Colonic mucosa (tissue), 4 donors: ENCODE data around the gene SLC29A2. TPM values are rescaled to one million over a fixed set of nuclear protein-coding genes. Genes with fewer than 3 reads are reported as not detected.

Source experiments
- DNase-seq: peaks from one replicate; pipeline ENCODE4 v3.0.0-alpha.2; 2020
- H3K27ac ChIP-seq: fragments of 200-600 bp; one replicate; pipeline ENCODE4 v1.8.0; 2021
- H3K27me3 ChIP-seq: fragments of 200-600 bp; one replicate; pipeline ENCODE4 v1.8.0; 2021
- H3K36me3 ChIP-seq: fragments of 200-600 bp; one replicate; pipeline ENCODE4 v1.8.0; 2021
- H3K4me1 ChIP-seq: fragments of 200-600 bp; one replicate; pipeline ENCODE4 v1.8.0; 2021; ENCODE audit warnings: mild to moderate bottlenecking
- H3K4me3 ChIP-seq: fragments of 200-600 bp; one replicate; pipeline ENCODE4 v1.8.0; 2021
- H3K9ac ChIP-seq, 2 donors: one replicate each; pipeline ENCODE4 v1.7.0; 2013; ENCODE audit warnings: control low read depth in 2 of 2, low read depth in 2 of 2, low read length in 2 of 2
- H3K9me3 ChIP-seq: fragments of 200-600 bp; one replicate; pipeline ENCODE4 v1.8.0; 2021
- intact Hi-C: fragments of 100-400 bp; cut with DNase I; formaldehyde crosslinking; loops from one replicate; pipeline ENCODE4 v1.14.1; 2022
- total RNA-seq, 2 donors: library from RNA; stranded (reverse); fragmentation: NEBNext Ultra II Directional in 1 of 2; extraction: Animal tissue kit (Norgen Biotek cat#: 25700) in 1 of 2; gene quantifications; one replicate each; pipeline ENCODE4 v1.2.1, GENCODE V29; 2021
- TF ChIP-seq, protein P1 (sequence below): fragments of 200-600 bp; IDR thresholded peaks from one replicate; pipeline ENCODE4 v1.8.0; 2022; ENCODE audit warnings: antibody characterized with exemption, mild to moderate bottlenecking
- donor health status: healthy.
- donor health status: DM: no; HTN: no; CAD: no.
- donor health status: DM: no; HTN: no; CAD: no.

SLC29A2 gene, protein sequence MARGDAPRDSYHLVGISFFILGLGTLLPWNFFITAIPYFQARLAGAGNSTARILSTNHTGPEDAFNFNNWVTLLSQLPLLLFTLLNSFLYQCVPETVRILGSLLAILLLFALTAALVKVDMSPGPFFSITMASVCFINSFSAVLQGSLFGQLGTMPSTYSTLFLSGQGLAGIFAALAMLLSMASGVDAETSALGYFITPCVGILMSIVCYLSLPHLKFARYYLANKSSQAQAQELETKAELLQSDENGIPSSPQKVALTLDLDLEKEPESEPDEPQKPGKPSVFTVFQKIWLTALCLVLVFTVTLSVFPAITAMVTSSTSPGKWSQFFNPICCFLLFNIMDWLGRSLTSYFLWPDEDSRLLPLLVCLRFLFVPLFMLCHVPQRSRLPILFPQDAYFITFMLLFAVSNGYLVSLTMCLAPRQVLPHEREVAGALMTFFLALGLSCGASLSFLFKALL
- total RNA-seq = 10 to 100 TPM; 20.2 to 28.3 TPM

DNA sequence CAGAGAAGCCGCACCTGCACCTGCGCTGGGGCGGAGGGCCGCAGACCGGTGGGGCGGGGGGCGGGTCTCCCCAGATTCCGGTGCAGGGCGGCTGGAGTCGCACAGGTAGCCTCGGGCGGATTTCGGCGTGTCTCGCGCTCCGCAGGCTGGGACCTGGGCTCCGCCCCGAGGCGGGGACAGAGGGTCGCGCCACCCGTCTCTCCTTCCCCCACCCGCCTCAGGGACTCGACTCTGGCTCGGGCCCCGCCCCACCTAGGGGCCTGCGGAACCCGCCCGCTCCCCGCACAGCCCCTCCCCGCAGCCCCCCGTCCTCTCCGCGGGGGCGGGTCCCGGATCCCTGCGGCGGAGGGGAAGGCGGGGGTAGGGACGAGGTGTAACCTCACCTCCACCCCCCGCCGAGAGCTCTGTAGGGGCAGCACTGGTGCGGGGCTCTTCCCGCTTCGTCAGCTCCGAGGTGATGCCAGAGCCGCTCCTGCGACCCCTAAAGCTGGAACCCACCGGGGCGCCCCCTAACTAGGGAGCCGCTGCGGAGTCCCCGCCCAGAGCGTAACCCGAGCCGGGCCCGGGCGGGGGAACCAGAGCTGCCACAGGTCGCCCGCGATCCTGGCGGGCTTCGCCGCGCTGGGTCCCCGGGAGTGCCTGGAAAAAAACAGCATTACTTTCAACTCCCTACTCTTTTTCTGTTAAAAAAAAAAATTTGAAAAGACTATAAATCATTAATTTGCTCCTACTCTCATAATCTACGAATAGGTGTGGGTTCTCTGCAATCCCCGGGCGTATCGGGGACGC is at the start of gene SLC29A2:
Gene SLC29A2, minus strand, starts transcription at position 134 of the 789 bp plus-strand sequence. CDS start 169 bp downstream, outside the sequence.
- peak; percentile 86 for DNase-seq
- Histone ChIP-seq H3K4me1 (no peaks in the 10 kb centered on the region), H3K27me3 (no peaks in the 10 kb centered on the region), H3K36me3 (no peaks in the 10 kb centered on the region), H3K9me3 (no peaks in the 10 kb centered on the region), H3K9ac (peak within 1 kb of the TSS; percentile 48 to 78), H3K27ac (peak within 1 kb of the TSS; percentile 88), H3K4me3 (peak within 1 kb of the TSS; percentile 74)
- intact Hi-C loops = no loop called here
- TF ChIP-seq, protein P1, sequence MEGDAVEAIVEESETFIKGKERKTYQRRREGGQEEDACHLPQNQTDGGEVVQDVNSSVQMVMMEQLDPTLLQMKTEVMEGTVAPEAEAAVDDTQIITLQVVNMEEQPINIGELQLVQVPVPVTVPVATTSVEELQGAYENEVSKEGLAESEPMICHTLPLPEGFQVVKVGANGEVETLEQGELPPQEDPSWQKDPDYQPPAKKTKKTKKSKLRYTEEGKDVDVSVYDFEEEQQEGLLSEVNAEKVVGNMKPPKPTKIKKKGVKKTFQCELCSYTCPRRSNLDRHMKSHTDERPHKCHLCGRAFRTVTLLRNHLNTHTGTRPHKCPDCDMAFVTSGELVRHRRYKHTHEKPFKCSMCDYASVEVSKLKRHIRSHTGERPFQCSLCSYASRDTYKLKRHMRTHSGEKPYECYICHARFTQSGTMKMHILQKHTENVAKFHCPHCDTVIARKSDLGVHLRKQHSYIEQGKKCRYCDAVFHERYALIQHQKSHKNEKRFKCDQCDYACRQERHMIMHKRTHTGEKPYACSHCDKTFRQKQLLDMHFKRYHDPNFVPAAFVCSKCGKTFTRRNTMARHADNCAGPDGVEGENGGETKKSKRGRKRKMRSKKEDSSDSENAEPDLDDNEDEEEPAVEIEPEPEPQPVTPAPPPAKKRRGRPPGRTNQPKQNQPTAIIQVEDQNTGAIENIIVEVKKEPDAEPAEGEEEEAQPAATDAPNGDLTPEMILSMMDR = no peak

DNA sequence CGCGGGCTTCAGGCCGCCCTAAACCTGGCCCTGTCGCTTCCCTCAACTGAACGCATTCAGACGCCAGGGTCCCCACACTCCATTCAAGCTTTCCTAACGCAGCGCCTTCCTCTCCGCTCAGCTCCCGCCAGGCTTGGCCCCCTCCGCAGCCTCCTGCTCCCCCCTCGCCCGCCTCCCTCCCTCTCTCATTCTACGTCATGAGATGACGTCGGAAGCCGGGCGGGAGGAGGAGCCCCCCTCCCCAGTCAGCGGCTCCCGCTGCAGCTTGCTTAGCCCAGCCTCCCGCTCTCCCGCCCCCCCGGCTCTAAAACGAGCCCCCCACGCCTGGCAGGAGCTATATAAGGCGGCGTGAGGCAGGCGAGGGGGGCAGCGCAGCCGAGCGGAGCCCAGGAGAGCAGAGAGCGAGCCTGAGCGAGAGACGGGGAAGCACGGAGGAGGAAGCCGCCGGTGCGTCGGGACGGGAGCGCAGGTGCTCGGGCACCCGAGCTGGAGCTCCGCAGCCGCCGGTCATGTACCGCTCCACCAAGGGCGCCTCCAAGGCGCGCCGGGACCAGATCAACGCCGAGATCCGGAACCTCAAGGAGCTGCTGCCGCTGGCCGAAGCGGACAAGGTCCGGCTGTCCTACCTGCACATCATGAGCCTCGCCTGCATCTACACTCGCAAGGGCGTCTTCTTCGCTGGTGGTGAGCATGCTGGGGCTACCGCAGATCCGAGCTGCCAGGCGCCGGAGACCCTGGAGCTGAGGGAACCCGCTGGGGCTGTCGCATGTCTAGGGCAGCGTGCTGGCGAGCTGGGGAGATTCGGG is 49.3 kb upstream of the SLC29A2 start, which contains the start of gene NPAS4:
Gene NPAS4, plus strand, starts transcription at position 365 of the 806 bp plus-strand sequence. Its CDS starts 145 bp downstream, at position 510.
- no peaks in the 10 kb centered on the region for H3K9me3 ChIP-seq
- intact Hi-C loops = no loop called here
- no peak for DNase-seq
- no peak within 1 kb of the TSS for H3K4me3 ChIP-seq
- H3K9ac ChIP-seq = no peak within 1 kb of the TSS
- no peaks in the 10 kb centered on the region for H3K36me3 ChIP-seq
- H3K27ac ChIP-seq = no peak within 1 kb of the TSS
- H3K4me1 ChIP-seq = no peaks in the 10 kb centered on the region
- H3K27me3 ChIP-seq = peaks cover 7% of the 10 kb centered on the region
- TF ChIP-seq, protein P1 = no peak

DNA sequence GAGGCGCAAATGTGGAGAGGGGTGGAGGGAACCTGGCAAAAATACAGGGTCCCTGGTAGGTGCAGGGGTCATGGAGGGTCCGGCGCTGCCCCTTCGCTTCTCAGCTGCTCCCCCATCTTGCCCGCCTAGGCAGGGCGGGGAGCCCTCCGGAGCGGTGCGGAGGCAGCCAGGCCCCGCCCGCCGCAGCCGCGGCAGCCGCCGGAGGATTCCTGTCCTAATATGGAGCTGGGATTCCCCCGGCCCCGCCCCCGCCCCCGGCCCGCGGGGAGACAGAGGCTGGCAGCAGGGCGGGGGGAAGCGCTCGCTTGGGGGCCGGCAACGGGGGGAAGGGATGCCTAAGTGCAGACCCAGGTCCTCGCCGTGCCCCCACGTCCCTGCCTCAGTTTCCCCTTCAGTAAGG is 48.3 kb upstream of the SLC29A2 start:
- intact Hi-C loops = no loop called here
- H3K27me3 ChIP-seq = peaks cover 7% of the 10 kb centered on the region
- H3K9me3 ChIP-seq = no peaks in the 10 kb centered on the region
- H3K9ac ChIP-seq = no peak overlapping the region
- TF ChIP-seq, protein P1 = no peak
- H3K4me3 ChIP-seq = no peak overlapping the region
- DNase-seq = no peak
- H3K36me3 ChIP-seq = no peaks in the 10 kb centered on the region
- H3K4me1 ChIP-seq = no peaks in the 10 kb centered on the region
- no peak overlapping the region for H3K27ac ChIP-seq

DNA sequence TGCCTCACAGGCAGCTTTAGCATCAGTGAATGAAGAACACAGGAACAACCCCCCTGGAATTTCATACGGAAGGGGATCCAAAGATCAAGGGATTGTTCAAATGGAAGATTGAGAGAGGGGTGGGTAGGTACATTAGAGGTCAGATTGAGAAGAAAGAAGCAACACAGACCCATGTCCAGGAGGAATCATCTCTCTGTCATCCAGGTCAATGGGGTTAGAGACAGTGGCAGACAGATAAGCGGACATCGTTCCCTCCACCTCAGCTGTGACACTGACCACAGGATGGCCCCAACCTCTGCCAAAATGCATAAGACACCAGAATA is 47.4 kb upstream of the SLC29A2 start:
- no peak overlapping the region for H3K27ac ChIP-seq
- no peak overlapping the region for H3K4me3 ChIP-seq
- no peaks in the 10 kb centered on the region for H3K36me3 ChIP-seq
- H3K9me3 ChIP-seq = no peaks in the 10 kb centered on the region
- DNase-seq = no peak
- H3K27me3 ChIP-seq = peaks cover 7% of the 10 kb centered on the region
- H3K4me1 ChIP-seq = no peaks in the 10 kb centered on the region
- intact Hi-C loops = no loop called here
- TF ChIP-seq, protein P1 = no peak
- no peak overlapping the region for H3K9ac ChIP-seq
